ENCODE data around the gene TTC7B.

Gene TTC7B

GRCh38 chr14:90741682-90741946 lies 74.6 kb downstream of the TTC7B start:
- no peak for DNase-seq (ENCODE audit: low read depth, low spot score)

DNA sequence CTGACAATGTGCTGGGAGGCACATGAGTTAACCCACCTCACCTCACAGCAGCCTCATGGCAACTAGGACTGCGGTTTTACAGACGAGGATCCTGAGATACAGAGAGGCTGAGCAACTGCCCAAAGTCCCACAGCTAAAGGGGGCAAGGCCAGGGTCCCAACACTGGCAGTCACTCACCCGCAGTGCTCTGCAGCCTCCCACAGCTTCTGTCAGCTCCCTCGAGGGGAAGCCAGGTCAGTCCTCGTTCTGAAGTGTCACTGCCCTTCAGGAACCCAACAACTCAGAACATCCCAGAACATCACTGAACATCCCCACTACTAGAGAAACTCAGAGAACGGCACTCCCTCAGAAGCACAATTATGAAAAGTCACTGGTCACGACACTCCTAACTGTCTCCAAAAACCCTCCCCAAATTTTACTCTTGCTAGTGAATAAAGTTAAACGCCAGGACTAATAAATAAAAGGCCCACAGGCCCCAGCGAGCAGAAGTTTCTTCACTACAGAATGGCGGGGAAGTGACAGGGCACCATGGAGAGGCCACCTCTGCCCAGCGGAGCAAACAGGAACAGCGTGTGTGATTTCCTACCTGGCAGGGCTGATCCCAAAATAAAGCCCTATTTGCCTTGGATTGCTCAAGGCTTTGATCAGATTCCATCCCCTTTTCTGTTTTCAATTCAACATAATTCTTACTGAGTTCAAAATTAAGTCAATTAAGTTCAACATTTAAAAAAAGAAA lies 75.1 kb downstream of the TTC7B start:
- DNase-seq (ENCODE audit: low read depth, low spot score) = no peak

DNA sequence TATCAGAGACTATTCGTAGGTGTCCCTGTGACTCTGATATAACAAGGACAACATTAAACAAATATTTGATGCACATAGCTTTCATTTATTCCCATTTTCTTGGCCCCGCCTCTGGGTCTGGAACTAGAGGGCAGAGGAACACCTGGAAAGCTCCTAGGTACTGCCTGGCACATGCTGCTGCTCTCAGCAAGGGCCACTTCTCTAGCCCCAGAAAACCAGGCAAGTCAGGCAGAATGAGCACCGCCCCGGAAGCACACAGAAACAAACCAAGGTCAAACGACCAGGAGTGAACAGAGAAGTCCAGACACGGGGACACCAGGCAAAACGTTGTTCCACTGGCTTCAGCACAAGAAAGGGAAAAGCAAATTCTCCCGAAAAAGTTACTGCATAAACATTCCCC lies 76.1 kb downstream of the TTC7B start:
- DNase-seq (ENCODE audit: low read depth, low spot score) = no peak

DNA sequence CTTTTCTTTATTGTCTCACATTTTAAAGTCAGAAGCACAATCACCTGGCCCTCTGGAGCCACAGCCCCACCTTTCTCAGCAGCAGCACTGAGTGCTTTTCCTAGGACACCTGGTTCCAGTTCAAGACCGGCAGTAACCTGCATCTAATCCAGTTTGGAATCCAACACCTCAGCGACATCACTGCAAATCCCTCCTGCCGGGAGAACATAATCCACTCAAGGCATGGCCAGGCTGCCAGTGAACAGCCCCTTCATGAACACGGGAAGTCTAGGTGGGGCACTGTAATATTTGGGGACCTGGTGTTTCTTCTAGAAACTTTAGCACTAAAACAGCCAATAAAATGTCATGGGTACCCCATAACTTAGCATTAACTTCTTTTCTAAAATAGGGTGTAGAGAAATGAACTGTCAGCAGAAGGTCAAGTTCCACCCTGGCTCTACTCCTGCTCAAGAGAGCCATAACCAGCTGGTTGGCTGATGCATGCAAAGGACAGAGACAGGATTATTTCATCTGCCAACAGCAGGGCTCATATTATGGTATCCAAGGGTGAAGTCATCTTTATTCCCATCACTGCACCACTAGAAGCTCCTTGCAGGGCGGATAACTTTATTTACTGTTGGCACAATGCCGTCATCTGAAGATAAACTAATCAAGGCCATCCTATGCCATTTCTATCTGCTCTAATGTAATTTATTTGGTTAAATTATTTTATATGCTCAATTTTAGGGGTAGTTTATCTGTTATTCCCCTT lies 76.7 kb downstream of the TTC7B start:
- DNase-seq (ENCODE audit: low read depth, low spot score) = no peak

- no peak for DNase-seq (ENCODE audit: low read depth, low spot score)
Measured at GRCh38 chr14:90733139-90733808, 83.0 kb downstream of the TTC7B start.

DNA sequence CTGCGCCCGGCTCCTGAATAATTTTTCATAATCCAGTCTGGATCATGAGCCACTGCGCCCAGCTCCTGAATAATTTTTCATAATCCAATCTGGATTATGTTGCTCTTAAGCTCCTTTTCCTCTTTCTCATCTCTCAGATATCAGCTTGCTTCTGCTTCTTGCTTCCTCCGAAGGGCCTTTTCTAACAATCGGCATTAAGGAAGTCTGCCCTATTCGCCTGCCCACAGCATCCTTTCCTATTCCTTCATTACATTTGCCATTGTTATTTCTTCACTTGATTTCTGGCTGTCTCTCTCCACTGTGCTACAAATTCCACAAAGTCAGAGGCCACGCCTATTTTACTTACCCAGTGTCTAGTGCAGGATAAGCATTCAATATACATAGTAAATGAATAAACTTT lies 83.5 kb downstream of the TTC7B start:
- DNase-seq (ENCODE audit: low read depth, low spot score) = no peak

DNA sequence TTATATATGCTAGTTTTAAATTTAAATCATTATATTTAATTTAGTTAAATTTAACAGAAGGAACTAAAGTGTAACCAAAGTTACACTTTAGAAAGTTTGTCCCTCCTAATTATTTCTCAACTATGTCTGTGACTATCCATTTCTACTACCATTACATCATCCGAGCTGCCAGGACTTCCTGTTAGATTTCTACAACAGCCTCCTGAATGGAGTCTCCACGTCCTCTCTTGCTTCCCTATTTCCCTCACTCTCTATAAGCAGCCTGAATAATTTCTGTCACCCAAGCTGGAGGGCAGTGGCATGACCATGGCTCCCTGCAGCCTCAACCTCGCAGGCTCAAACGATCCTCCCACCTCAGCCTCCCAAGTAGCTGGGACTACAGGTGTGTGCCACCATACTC lies 84.1 kb downstream of the TTC7B start:
- DNase-seq (ENCODE audit: low read depth, low spot score) = no peak

- DNase-seq (ENCODE audit: low read depth, low spot score) = no peak
Measured at GRCh38 chr14:90731487-90731886, 84.7 kb downstream of the TTC7B start.

- DNase-seq (ENCODE audit: low read depth, low spot score) = no peak
Measured at GRCh38 chr14:90730206-90730766, 85.9 kb downstream of the TTC7B start.

DNA sequence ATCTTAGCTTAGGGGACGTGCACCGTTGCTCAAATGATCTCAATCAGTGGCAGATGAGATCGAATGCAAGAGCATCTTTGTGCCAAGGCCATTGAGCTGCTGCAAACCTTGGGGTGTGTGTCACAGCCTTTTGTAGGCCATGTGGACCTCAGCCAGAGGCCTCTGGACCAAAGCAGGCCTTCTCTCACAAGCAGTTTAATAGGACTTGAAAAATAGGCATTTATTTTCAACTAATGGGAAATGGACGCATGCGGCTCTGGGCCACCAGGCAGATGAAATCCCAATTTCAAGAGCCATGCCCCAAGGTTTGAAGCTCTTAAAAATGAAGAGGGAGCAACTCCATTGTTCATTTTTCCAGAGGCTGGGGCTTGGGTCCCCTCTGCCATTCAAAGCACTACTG lies 87.3 kb downstream of the TTC7B start:
- no peak for DNase-seq (ENCODE audit: low read depth, low spot score)

- DNase-seq (ENCODE audit: low read depth, low spot score) = no peak
Measured at GRCh38 chr14:90727082-90727481, 89.1 kb downstream of the TTC7B start.

- peak; percentile 82 for DNase-seq (ENCODE audit: low read depth, low spot score)
Measured at GRCh38 chr14:90726656-90727055, 89.6 kb downstream of the TTC7B start.

DNA sequence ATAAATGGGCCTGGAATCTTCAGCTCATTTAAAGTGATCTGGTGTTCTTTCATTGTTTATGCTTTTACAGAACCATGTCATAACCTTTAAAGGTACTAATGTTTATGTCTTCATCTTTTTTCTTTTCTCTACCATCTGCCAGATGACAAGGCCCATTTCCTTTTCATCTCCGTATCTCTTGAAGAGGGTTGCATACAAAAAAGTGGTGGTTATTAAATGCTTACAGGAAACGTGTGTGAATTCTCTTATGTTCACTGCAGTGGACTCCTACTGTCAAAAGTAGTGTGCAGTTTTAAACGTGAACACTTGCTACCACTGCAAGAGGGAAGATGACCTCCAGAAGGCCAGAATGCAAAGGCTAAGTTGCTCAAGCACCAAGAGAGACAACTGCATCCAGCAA lies 91.4 kb downstream of the TTC7B start:
- no peak for DNase-seq (ENCODE audit: low read depth, low spot score)

GRCh38 chr14:90722590-90722989 lies 93.6 kb downstream of the TTC7B start:
- DNase-seq (ENCODE audit: low read depth, low spot score) = no peak

GRCh38 chr14:90721619-90722305 lies 94.5 kb downstream of the TTC7B start:
- DNase-seq (ENCODE audit: low read depth, low spot score) = peak; percentile 30

DNA sequence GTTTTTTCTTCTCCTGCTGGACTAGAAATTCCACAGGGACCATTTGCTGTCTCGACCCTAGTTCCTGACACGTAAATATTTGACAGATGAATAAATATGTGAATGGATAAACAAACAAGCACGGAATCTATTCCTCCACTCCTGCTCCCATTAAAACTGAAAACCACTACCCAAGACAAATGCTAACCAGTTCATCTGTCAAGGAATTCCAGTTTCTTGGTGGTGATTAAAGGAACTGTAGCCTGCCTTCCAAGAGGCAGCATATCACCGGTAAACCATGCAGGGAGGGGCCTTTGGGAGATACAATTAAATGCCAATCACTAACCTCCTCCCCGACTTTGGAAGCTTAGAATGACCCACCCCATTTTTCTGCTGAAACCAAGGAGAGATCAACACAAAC lies 95.4 kb downstream of the TTC7B start:
- DNase-seq (ENCODE audit: low read depth, low spot score) = no peak

- no peak for DNase-seq (ENCODE audit: low read depth, low spot score)
Measured at GRCh38 chr14:90720336-90720735, 95.9 kb downstream of the TTC7B start.

DNA sequence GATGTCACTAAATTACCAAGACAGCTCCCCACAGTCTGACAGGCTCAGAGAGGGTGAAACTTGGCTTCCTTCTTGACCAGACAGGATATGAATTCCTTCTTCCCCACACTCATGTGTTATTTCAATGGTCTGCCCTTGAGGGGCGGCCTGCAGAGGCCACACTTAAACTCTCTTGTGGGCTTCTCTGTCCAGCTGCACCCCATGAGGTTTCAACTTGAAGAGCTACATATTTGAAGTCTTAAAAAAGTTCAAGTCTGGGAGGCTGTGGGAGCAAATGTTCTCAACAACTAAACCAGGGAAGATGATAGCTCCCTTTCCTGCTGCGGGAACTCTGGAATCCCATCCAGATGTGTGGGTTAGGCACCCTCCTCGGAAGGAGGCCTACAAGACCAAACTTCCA lies 98.3 kb downstream of the TTC7B start:
- DNase-seq (ENCODE audit: low read depth, low spot score) = peak; percentile 13

GRCh38 chr14:90715993-90716392 lies 100.2 kb downstream of the TTC7B start:
- no peak for DNase-seq (ENCODE audit: low read depth, low spot score)

GRCh38 chr14:90715495-90715894 lies 100.7 kb downstream of the TTC7B start:
- no peak for DNase-seq (ENCODE audit: low read depth, low spot score)

DNA sequence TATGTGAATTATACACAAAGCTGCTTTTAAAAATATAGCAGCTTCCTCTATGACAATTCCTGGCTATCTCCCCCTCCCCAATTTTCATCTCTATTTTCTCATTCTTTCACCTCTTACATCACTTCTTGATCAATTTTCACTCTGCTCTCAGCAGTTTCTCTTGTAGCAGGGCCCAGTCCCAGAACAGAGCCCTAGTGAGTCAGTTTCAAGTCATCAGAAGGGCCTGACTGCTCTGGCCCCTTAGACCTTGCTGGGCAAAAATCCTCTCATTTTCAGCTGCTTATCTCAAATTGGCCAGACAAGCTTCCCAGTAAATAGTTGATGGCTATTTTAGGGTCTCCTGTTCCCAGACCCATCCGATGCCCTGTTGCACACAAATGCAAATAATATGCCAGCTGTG lies 101.4 kb downstream of the TTC7B start:
- no peak for DNase-seq (ENCODE audit: low read depth, low spot score)

GRCh38 chr14:90704738-90705392 lies 111.4 kb downstream of the TTC7B start:
- DNase-seq (ENCODE audit: low read depth, low spot score) = no peak
